Right lung (tissue), 5 donors: ENCODE data around the gene BLOC1S2. TPM values are rescaled to one million over a fixed set of nuclear protein-coding genes. Genes with fewer than 3 reads are reported as not detected.
A peak's percentile ranks its signal among the peaks of the same experiment; 100 is the strongest.
"Not testable (repeated sequence)": the region's sequence is repeated elsewhere in the genome, so short reads cannot be mapped to it uniquely, and the experiment has no call there.

Experiments used
- DNase-seq, 2 donors: peaks; one replicate each; pipeline ENCODE4 v3.0.0-alpha.2; 2013
- polyA plus RNA-seq, 5 donors: library from polyadenylated mRNA; unstranded; fragments of 120-200 nt; gene quantifications; one replicate each; pipeline versions ENCODE4 v1.2.1 to v1.2.3, GENCODE V29; 2013; ENCODE audit warnings: inconsistent platforms in 1 of 5, low replicate concordance in 1 of 5; ENCODE audit not compliant: insufficient read length in 5 of 5, insufficient read depth in 1 of 5

Gene BLOC1S2
- polyA plus RNA-seq, 5 donors: 26.8 to 39.1 (median 32.9) TPM

DNA sequence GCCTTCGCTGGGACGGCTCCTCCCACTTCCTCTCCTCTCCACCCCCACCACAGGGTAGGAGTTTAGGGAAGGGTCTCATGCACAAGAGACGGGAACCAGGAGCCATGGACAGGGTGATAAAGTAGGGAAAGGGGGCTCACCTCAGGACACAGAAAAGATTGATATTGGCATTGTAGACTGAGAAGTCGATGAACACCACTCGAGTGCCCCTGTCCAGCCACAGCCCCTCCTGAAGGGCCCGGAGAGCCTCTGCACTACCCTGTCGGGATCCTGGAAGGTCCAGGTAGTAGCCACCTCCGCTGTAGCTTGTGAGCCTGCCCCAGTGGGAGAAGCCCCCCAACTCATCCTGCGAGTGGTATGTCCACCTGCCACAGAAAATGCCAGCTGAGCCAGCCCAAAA lies 10.8 kb upstream of the BLOC1S2 start:
- DNase-seq: no peak

DNA sequence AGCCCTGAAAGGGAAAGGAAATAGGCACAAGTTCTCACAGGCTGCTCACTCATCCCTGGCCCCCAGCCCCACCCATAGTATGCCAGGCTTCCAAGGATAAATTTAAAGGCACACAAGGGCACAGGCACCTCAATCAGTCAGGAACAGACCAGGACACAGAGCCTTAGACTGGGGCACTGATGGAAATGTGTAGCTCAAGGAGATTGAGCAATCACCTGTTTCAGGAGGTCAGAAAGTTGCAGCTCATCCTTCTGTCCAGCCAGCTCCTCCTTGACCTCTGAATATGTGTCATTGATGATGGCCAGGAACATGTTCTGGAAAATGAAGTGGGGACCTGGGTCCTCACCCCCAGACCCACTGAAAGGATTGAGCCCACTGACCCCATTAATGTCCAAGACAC lies 6.6 kb upstream of the BLOC1S2 start:
- DNase-seq: no peak

DNA sequence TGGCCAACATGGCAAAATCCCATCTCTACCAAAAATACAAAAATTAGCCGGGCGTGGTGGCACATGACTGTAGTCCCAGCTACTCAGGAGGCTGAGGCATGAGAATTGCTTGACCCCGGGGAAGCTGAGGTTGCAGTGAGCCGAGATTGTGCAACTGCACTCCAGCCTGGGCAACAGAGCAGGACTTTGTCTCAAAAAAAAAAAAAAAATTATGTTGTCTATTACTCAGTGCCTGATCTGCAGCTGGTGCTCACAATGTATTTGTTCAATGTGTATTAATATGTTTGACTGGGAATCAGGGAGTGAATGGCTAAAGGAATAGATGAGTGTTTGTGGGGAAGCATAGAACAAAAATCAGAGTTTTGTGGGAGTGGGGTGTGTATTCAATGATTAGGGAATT lies 5.8 kb upstream of the BLOC1S2 start:
- DNase-seq: not testable (repeated sequence)

DNA sequence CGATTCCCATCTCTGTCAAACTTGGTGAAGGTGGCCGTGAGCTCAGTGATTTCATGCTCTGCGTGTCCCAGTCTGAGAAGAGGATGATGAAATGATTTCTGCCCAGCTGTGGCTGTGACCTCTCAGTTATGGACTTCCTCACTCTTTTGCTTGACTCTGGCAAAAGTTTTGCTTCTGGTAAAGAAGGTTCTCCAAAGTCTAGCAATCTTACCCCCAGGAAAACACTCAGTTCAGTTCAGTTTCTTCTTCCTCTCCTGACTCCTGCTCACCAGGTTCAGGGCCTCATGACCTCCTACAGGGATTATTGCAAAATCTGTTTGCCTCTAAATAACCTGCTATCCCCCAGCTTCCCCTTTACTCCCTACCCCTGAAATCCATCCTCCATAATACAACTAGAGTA lies 4.9 kb upstream of the BLOC1S2 start:
- no peak for DNase-seq

DNA sequence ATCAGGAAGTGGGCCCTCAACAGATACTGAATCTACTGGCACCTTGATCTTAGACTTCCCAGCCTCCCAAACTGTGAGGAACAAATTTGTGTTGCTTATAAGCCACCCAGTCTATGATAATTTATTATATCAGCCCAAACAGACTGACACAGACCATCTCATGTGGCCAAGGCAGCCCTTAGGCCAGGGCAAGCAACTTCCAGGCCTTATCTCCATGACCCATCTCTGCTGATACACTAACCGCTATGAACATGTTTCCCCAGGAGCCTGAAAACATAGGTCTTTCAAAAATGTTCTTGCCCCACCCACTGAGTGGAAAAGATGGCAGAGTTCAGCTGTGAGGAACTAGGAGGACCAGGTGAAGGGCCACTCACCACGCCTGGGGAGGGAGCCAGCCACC lies 3.2 kb upstream of the BLOC1S2 start:
- DNase-seq: no peak

DNA sequence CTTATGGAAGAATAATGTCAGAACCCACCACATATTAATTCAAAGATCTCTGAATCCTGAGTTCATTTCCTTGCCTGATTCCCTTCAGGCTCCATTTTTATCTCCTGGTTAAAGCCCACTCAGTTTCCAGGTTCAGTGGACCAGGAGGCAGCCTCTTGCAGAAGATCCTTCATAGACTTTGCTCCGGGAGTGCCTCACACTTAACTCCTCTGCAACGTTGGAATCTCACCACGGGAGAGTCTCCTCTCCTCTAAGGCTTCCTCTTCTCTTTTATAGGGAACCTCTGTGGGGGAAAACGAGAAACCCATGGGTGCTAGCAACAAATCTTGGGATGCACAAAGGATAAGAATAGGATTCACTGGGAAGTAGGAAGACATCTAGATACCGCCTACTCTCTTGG lies 1.7 kb upstream of the BLOC1S2 start:
- DNase-seq: no peak

DNA sequence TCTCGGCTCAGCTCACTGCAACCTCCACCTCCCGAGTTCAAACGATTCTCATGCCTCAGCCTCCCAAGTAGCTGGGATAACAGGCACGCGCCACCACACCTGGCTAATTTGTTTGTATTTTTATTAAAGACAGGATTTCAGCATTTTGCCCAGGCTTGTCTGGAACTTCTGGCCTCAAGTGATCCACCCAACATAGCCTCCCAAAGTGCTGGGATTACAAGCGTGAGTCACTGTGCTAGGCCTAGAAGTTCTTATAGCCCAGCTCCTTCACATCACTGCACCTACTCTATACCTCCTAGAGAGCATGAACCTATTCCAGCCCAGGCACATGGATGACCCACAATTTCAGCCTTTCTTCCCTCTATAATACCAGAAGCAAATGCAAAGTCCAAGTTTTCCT lies 1.3 kb upstream of the BLOC1S2 start:
- no peak for DNase-seq

DNA sequence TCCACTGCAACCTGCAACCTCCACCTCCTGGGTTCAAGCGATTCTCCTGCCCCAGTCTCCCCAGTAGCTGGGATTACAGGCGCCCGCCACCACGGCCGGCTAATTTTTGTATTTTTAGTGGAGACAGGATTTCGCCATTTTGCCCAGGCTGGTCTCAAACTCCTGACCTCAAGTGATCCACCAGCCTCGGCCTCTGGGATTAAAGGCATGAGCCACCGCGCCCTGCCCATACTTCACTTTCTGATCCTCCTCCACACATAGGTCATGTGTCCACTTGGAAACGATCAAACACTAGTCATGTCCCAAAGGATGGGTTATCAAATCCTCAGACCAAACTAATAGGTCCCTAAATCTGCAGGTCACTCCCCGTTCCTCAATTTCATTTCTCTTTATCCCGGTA lies 1.2 kb downstream of the BLOC1S2 start:
- DNase-seq: not testable (repeated sequence)

DNA sequence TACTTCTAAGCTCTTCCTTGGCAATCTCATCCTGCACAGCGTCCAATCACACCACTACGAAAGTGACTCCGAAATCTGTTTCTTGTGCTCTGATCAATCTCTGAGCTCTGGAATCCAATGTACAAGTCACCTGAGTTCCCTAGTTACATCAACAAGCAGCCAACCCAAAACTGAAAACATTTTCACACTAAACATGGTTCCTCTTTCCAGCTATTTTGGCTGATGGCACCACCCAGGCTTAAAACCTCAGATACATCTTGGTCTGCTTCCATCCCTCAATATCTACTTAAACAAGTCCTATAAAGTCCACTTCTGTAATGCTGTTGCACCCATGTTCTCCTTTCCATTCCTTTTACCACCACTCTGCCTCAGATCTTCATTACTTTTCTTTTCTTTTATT lies 3.6 kb downstream of the BLOC1S2 start:
- DNase-seq: no peak

DNA sequence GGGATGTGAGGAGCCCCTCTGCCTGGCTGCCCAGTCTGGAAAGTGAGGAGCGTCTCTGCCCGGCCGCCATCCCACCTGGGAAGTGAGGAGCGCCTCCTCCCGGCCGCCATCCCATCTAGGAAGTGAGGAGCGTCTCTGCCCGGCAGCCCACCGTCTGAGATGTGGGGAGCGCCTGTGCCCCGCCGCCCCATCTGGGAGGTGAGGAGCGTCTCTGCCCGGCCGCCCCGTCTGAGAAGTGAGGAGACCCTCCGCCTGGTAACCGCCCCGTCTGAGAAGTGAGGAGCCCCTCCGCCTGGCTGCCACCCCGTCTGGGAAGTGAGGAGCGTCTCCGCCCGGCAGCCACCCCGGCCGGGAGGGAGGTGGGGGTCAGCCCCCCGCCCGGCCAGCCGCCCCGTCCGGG lies 9.5 kb downstream of the BLOC1S2 start:
- DNase-seq: not testable (repeated sequence)

DNA sequence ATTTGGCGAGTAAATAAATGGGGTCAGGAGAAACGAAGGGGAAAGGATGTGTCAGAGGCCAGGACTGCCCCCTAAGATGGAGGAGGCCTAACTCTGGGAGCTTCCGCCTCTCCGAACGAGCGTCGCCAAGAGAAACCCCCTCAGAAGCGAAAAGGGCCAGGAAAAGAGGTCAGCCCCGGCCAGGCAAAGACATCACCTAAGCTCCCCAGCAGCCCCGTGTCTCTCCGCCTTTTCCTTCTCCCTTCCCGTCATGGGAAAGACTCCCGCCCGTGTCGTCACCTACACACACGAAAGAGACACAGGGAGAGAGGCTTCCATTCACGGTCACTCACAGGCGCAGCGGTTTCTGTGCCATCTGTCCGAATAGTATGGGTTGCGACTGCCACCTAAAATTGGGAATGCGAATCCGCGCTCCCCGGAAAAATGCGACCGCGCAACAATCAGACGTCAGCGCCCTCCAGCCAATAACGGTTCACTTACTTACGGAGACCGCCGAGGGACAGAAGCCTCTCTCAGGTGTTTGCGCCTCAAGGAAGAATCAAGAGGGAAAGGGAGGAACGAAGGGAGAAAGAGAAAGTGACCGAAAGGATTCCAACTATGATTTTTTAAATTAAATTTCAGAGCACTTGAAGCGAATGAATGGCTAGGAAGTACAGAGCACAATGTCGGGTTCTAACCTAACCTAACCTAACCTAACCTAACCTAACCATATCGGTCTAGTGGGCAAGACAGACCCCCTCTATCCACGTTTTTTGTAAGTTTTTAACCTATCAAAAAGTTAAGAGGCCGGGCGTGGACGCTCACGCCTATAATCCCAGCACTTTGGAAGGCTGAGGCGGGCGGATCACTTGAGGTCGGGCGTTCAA lies 19.0 kb downstream of the BLOC1S2 start, which contains the start of gene CWF19L1:
Gene CWF19L1 (minus strand): TSS at position 400 of the 866 bp plus-strand sequence. CDS start 45 bp downstream, at position 355.
- peak; percentile 81 to 84 for DNase-seq

DNA sequence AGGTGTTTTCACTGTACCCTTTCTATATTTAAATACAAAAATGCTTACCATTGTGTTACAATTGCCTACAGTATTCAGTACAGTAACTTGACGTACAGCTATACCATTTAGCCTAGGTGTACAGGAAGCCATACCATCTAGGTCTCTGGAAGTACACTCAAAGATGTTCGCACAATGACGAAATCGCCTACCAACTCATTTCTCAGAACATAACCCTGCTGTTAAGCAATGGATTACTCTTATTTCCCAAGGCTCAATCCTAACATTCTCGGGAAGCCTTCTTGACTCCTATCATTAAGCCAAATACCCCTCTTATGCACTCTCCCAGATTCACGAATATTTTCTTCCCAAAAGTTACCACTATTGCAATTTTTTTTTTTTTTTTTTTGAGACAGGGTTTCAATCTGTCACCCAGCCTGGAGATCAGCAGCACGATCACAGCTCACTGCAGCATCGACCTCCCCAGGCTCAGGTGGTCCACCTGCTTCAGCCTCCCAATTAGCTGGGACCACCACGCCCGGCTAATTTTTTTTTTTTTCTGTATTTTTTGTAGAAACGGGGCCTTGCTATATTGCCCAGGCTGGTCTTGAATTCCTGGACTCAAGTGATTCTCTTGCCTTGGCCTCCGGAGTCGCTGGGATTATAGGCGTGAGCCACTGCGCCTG lies 20.5 kb downstream of the BLOC1S2 start:
- no peak for DNase-seq

DNA sequence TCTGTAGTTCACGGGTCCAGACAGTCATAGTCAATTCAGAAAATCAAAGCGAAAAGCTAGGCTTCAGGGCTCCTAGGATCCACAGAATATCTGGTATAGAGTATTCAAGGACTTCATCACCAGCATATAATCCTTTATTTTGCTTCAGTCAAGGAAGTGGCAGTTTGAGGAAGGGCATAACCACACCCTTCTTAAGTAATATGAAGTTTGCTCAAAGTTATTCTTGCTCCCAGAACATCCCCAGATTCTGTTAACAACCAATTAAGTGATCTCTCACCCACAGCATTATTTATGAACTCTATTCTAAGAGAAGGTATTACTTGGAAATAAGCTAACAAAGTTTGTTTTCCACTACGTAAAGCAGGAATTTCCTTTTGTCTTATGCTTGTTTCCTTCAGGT lies 32.3 kb downstream of the BLOC1S2 start:
- no peak for DNase-seq

DNA sequence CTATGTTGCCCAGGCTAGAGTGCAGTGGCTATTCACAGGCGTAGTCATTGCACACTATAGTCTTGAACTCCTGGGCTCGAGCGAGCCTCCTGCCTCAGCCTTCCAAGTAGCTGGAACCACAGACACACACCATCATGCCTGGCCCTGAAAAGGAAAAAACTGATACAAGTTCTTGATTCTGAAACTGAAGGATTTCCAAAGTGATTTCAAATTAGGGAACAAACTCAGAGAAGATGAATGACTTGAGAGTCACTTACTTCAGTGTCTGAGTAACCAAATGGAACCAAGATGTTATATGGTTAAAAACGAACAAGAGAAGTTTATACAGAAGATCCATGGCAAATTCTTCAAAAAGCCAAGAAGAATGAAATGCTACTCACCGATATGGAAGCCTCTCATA lies 33.4 kb downstream of the BLOC1S2 start:
- DNase-seq: no peak

DNA sequence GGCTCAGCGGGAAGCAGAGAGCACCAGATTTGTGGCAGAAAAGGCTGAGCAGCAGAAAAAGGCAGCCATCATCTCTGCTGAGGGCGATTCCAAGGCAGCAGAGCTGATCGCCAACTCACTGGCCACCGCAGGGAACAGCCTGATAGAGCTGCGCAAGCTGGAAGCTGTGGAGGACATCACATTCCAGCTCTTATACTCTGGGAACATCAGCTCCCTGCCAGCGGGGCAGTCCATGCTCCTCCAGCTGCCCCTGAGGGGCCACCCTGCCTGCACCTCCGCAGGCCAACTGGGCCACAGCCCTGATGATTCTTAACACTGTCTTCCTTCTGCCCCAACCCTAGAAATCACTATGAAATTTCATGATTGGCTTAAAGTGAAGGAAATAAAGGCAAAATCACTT lies 37.7 kb downstream of the BLOC1S2 start:
- no peak for DNase-seq

DNA sequence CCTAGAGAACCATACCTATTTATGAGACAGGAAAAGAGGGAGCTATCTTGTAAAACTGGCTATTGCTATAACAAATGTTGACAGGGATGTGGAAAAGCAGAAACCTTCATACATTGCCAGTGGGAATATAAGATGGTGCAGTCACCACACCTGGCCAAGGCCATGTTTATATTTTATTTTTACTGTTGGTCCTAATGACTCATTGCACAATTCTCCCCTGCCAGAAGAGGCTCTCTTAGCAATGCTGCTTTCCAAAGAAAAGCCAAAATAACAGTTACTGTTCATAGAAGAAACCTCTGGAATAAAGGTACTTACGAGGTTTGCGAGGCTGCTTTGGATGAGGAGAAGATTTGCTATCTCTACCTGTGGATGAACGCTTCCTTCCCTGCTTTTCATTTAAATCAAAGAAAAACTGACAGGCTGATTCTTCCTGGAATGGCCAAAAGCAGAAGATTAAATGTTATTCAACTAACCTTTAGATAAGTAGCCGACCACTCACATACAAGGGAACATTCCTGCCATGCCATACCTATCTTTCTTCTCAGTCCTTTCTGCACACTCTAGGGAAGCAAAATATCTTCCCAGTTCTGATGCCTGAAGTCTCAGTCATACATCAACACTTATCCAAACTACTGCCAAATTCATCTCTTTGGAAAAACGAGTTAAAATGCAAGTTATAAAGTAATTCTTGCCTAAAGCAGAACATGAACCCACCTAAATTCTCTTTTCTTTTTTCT lies 40.8 kb downstream of the BLOC1S2 start:
- no peak for DNase-seq

DNA sequence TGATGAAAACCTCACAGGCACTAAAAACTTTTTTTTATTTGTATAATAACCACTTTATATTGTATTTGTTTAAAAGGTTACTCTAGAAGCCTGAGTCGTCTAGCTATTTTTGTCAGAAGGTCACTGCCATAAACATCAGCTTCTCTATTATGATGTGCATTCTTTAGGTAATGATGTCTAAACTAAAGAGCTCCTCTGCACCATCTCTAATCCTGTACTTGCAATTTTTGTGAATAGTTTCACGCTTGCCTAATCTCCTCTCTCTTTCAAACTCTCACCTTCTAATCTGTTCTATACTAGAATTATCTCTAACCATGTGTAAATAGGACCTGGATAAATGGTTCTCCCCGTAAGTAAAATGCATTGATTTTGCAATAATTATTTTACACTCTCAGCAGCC lies 46.6 kb downstream of the BLOC1S2 start:
- DNase-seq: no peak

DNA sequence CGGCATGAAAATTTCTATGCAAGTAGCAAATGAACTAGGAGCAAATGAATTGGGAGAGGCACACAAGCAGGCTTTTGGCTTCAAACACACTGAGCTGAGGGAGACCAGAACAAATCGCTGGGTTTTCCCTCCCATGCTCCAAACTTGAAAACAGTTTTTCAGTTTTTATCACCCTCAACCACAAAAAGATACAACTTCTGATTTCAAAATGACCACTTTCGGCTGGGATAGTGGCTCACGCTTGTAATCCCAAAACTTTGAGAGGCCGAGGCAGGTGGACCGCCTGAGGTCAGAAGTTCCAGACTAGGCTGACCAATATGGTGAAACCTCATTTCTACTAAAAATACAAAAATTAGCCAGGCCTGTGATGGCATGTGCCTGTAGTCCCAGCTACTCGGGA lies 48.1 kb downstream of the BLOC1S2 start:
- no peak for DNase-seq

DNA sequence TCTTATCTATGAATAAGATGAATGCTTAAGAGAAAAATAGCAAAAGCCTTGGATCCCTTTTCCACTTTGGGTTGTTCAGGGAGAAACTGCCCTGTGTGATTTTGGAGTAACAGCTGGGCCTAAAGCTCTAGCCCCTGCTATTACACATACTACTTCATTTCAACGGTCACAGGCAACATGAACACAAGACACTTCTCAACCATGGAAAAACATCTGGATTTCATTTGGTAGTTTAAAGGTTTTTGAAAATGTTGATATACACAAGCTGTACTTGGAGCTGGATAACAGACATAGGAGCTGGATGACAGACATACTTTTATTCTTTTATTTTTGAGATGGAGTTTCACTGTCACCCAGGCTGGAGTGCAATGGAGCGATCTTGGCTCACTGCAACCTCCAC lies 54.4 kb downstream of the BLOC1S2 start:
- DNase-seq: no peak

DNA sequence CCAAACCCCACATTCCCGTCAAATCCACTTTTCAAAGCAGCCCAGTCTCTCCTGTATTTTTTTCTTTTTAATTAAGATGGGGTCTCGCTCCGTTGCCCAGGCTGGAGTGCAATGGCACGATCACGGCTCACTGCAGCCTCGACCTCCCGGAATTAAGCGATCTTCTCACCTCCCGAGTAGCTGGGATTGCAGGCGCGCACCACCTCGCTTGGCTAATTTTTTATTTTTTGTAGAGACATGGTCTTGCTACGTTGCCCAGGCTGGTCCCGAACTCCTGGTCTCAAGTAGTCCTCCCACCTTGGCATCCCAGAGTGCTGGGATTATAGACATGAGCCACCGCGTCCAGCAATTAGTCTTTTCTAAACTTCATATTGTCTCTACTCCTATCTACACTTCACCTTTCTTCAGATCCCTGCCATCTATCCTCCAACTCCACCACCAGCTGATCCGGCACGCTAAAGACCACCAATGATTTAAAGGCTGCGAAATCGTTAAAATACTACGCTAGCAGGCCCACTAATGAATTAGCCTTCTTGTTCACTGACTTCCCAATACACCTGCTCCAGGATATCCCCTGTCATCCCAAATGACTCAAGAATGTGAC lies 56.6 kb downstream of the BLOC1S2 start:
- no peak for DNase-seq

DNA sequence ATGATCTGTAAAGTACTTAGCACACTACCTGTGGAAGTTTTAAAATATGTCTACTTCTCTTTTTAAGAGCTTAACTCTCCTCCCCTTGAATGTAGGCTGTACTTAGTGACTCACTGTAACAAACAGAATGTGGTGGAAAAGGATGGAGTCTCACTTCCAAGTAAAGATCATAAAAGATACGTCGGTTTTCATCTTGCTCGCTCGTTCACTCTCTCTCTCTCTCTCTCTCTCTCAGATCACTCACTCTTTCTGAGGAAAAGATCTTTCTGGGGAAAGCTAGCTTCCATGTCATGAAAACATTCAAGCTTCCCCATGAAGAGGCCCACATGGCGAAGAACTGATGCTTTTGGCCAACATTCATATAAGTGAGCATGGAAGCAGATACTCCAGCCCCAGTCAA lies 62.6 kb downstream of the BLOC1S2 start:
- no peak for DNase-seq
